Smooth muscle cell (in vitro differentiated cells): ENCODE measurements around the gene DECR2. TPM values are rescaled to one million over a fixed set of nuclear protein-coding genes. Genes with fewer than 3 reads are reported as not detected.

Source experiments
- DNase-seq: peaks from one replicate; lab custom pipeline; 2025; ENCODE audit not compliant: unreplicated experiment; lab: John Stamatoyannopoulos, UW
- H2AFZ ChIP-seq: fragments of 200-600 bp; sonication (generic); 2 replicates; pipeline ENCODE4 v1.6.0; 2016; ENCODE audit warnings: antibody characterized with exemption, low read depth, mild to moderate bottlenecking
- H3F3A ChIP-seq: fragments of 200-600 bp; sonication (generic); 2 replicates; pipeline ENCODE4 v1.6.0; 2017; ENCODE audit warnings: antibody characterized with exemption, low read depth
- H3K27ac ChIP-seq: fragments of 200-600 bp; sonication (generic); 2 replicates; pipeline ENCODE4 v1.5.1; 2016; ENCODE audit warnings: low read depth, mild to moderate bottlenecking
- H3K27me3 ChIP-seq: fragments of 200-600 bp; sonication (generic); 2 replicates; pipeline ENCODE4 v1.6.1; 2016; ENCODE audit warnings: low read depth, mild to moderate bottlenecking
- H3K36me3 ChIP-seq: fragments of 200-600 bp; sonication (generic); 2 replicates; pipeline ENCODE4 v1.5.1; 2016; ENCODE audit warnings: low read depth
- H3K4me1 ChIP-seq: fragments of 200-600 bp; sonication (generic); 2 replicates; pipeline ENCODE4 v1.5.1; 2016; ENCODE audit warnings: low read depth
- H3K4me2 ChIP-seq: fragments of 200-600 bp; sonication (generic); 2 replicates; pipeline ENCODE4 v1.6.0; 2016; ENCODE audit warnings: mild to moderate bottlenecking
- H3K4me3 ChIP-seq: fragments of 200-600 bp; sonication (generic); 2 replicates; pipeline ENCODE4 v1.5.1; 2016; ENCODE audit warnings: mild to moderate bottlenecking
- H3K79me2 ChIP-seq: fragments of 200-600 bp; sonication (generic); 2 replicates; pipeline ENCODE4 v1.6.0; 2016; ENCODE audit warnings: low read depth, mild to moderate bottlenecking
- H3K9ac ChIP-seq: fragments of 200-600 bp; sonication (generic); 2 replicates; pipeline ENCODE4 v1.6.0; 2016; ENCODE audit warnings: low read depth
- H3K9me3 ChIP-seq: fragments of 200-600 bp; sonication (generic); replicated peaks from 2 replicates; pipeline ENCODE4 v1.5.1; 2016; ENCODE audit warnings: low read depth
- H4K20me1 ChIP-seq: fragments of 200-600 bp; sonication (generic); 2 replicates; pipeline ENCODE4 v1.6.0; 2016; ENCODE audit warnings: low read depth
- WGBS: methylation state at CpG from one replicate; pipeline ENCODE4 v1.1.7; 2016; ENCODE audit warnings: low lambda C conversion rate; 5-methylcytosine and 5-hydroxymethylcytosine counted together
- polyA plus RNA-seq: library from polyadenylated mRNA; unstranded; fragments of >200 nt; fragmentation: Nextera tagmentation; extraction: Ambion mirVana; gene quantifications from 2 replicates; pipeline ENCODE4 v1.2.1, GENCODE V29; 2016
- total RNA-seq: library from RNA; depleted of rRNA; stranded (reverse); fragments of >200 nt; gene quantifications from 2 replicates; pipeline ENCODE4 v1.2.3, GENCODE V29; 2014
- TF ChIP-seq, protein P1 (sequence below): fragments of 200-600 bp; sonication (generic); IDR thresholded peaks from 2 replicates; pipeline ENCODE4 v1.5.1; 2017; ENCODE audit warnings: borderline replicate concordance, mild to moderate bottlenecking, antibody characterized with exemption; ENCODE audit not compliant: insufficient read depth, poor library complexity, severe bottlenecking

The DECR2 gene
- total and polyA plus RNA-seq, 2 experiments from 2014 or later, result 15.4 to 18.2 TPM

DNA sequence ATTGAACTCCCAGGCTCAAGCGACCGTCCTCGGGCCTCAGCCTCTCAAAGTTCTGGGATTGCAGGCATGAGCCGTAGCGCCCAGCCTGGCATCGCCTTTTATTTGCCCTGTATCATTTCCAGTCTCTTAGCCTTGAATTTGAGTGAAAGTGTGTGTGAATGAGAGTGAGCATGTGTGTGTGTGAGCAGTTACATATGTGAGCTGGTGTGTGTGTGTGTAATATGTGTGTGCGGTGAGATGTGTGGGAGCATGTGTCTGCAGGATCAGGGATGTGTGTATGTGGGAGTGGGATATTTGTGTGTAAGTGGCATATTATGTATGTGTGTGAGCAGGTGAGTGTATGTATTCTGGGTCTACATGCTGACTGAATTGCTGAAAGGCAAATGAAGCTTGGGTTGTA, 29.2 kb downstream of the DECR2 start:
- H3K9me3 ChIP-seq, result no peaks in the 10 kb centered on the region

DNA sequence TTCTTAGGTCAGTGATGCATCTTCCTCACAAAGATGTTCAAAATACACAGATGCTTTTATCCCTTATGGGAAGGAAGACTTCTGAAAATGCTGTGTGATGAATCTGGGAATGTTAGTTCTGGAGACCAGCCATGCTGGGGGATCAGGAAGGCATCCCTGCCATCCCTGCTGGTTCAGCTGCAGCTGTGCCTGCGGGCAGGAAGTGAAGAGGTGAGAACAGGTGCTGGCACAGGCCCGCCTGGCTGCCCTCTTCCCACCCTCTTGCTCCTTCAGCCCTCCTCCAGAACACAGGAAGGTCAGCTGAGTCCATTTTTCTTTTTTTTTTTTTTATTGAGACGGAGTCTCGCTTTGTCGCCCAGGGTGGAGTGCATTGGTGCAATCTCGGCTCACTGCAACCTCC, 38.9 kb downstream of the DECR2 start:
- no peak overlapping the region for H3K4me2 ChIP-seq
- TF ChIP-seq, protein P1, sequence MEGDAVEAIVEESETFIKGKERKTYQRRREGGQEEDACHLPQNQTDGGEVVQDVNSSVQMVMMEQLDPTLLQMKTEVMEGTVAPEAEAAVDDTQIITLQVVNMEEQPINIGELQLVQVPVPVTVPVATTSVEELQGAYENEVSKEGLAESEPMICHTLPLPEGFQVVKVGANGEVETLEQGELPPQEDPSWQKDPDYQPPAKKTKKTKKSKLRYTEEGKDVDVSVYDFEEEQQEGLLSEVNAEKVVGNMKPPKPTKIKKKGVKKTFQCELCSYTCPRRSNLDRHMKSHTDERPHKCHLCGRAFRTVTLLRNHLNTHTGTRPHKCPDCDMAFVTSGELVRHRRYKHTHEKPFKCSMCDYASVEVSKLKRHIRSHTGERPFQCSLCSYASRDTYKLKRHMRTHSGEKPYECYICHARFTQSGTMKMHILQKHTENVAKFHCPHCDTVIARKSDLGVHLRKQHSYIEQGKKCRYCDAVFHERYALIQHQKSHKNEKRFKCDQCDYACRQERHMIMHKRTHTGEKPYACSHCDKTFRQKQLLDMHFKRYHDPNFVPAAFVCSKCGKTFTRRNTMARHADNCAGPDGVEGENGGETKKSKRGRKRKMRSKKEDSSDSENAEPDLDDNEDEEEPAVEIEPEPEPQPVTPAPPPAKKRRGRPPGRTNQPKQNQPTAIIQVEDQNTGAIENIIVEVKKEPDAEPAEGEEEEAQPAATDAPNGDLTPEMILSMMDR, result no peak
- H3K4me3 ChIP-seq, result no peak overlapping the region
- no peaks in the 10 kb centered on the region for H3K36me3 ChIP-seq
- no peak for DNase-seq
- no peak overlapping the region for H2AFZ ChIP-seq
- H3F3A ChIP-seq, result no peaks in the 10 kb centered on the region
- peaks cover 59% of the 10 kb centered on the region for H3K79me2 ChIP-seq
- WGBS, result 97% methylated on average over 6 of the region's 6 CpGs
- H3K9ac ChIP-seq, result no peak overlapping the region
- H3K27me3 ChIP-seq, result no peaks in the 10 kb centered on the region
- peaks cover 93% of the 10 kb centered on the region for H4K20me1 ChIP-seq
- H3K27ac ChIP-seq, result no peak overlapping the region
- H3K4me1 ChIP-seq, result no peaks in the 10 kb centered on the region
- no peaks in the 10 kb centered on the region for H3K9me3 ChIP-seq

More for the DNA sequence above, 29.2 kb downstream of the DECR2 start:
- H3K27ac ChIP-seq, result no peak overlapping the region
- H3F3A ChIP-seq, result no peaks in the 10 kb centered on the region
- no peaks in the 10 kb centered on the region for H3K27me3 ChIP-seq
- peaks cover 69% of the 10 kb centered on the region for H3K79me2 ChIP-seq
- TF ChIP-seq, protein P1, result no peak
- H2AFZ ChIP-seq, result no peak overlapping the region
- no peak overlapping the region for H3K9ac ChIP-seq
- H3K4me1 ChIP-seq, result peaks cover 8% of the 10 kb centered on the region
- WGBS, result 94% methylated on average over 7 of the region's 7 CpGs
- DNase-seq, result no peak
- H3K4me2 ChIP-seq, result no peak overlapping the region
- H4K20me1 ChIP-seq, result peaks cover 82% of the 10 kb centered on the region
- H3K36me3 ChIP-seq, result no peaks in the 10 kb centered on the region
- no peak overlapping the region for H3K4me3 ChIP-seq

- no peaks in the 10 kb centered on the region for H3K9me3 ChIP-seq
- WGBS, result 93% methylated on average over 6 of the region's 6 CpGs
- no peaks in the 10 kb centered on the region for H3K36me3 ChIP-seq
- no peak overlapping the region for H2AFZ ChIP-seq
- no peak for DNase-seq
- no peak overlapping the region for H3K9ac ChIP-seq
- peaks cover 65% of the 10 kb centered on the region for H3K79me2 ChIP-seq
- no peak overlapping the region for H3K27ac ChIP-seq
- TF ChIP-seq, protein P1, result no peak
- no peak overlapping the region for H3K4me3 ChIP-seq
- H3K4me2 ChIP-seq, result no peak overlapping the region
- H3F3A ChIP-seq, result no peaks in the 10 kb centered on the region
- no peaks in the 10 kb centered on the region for H3K27me3 ChIP-seq
- H3K4me1 ChIP-seq, result no peaks in the 10 kb centered on the region
- H4K20me1 ChIP-seq, result peaks cover 93% of the 10 kb centered on the region
Observed at GRCh38 chr16:441447-441846, 39.8 kb downstream of the DECR2 start.

DNA sequence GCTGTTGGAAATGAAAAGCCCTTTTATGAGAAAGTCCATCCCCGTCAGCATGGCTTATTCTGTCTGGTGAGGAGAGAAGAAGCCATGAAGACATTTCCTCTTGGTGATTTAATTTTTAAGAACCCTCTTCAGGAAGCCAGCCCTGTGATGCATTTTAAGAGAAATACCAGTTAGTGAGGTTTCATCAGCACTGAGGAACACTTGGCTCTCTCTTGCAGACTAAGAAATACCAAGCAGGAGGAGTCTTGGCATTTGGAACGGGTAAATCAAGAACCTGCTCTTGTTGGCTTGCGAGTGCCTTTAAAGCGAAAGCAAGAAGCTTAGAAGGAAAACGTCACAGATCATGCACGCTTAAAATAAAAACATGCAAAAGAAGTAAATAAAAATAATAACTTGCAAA, 41.3 kb downstream of the DECR2 start:
- Histone ChIP-seq H3K36me3 (no peaks in the 10 kb centered on the region), H3K9ac (no peak overlapping the region), H3K4me1 (no peaks in the 10 kb centered on the region), H4K20me1 (peaks cover 94% of the 10 kb centered on the region), H2AFZ (no peak overlapping the region), H3F3A (no peaks in the 10 kb centered on the region), H3K27me3 (no peaks in the 10 kb centered on the region), H3K79me2 (peaks cover 75% of the 10 kb centered on the region), H3K4me2 (no peak overlapping the region), H3K27ac (no peak overlapping the region), H3K4me3 (no peak overlapping the region), H3K9me3 (no peaks in the 10 kb centered on the region)
- TF ChIP-seq, protein P1, result no peak
- 87% methylated on average over 6 of the region's 6 CpGs for whole genome bisulfite sequencing
- DNase-seq, result no peak
